ENCODE data around the gene ERCC8.

The ERCC8 gene

GRCh38 chr5:60833520-60833919 is 111.3 kb downstream of the ERCC8 start:
- no peak for DNase-seq

GRCh38 chr5:60830581-60831127 is 114.2 kb downstream of the ERCC8 start:
- no peak for DNase-seq

GRCh38 chr5:60829490-60830266 is 115.2 kb downstream of the ERCC8 start:
- no peak for DNase-seq

- no peak for DNase-seq
Observed at GRCh38 chr5:60827201-60827600, 117.7 kb downstream of the ERCC8 start.

GRCh38 chr5:60826653-60827052 is 118.2 kb downstream of the ERCC8 start:
- DNase-seq, result no peak

All from hippocampal formation (tissue), 2 donors.